Esophagus squamous epithelium (tissue), 5 donors: Measurements from ENCODE around the gene KRTAP10-10. TPM values are rescaled to one million over a fixed set of nuclear protein-coding genes. Genes with fewer than 3 reads are reported as not detected.

Experiments used
- DNase-seq: peaks from one replicate; lab custom pipeline; 2025; lab: John Stamatoyannopoulos, UW
- H3K27ac ChIP-seq, 4 donors: fragments of 200-600 bp; sonication (generic); one replicate each; pipeline ENCODE4 v1.5.1; 2016 to 2019; ENCODE audit warnings: mild to moderate bottlenecking in 1 of 4
- H3K27me3 ChIP-seq, 4 donors: fragments of 200-600 bp; sonication (generic); 1 replicate in 3 of 4; 2 replicates in 1 of 4; pipeline versions ENCODE4 v1.5.1 to v1.6.0; 2017 to 2021; ENCODE audit warnings: antibody characterized with exemption in 1 of 4
- H3K36me3 ChIP-seq, 3 donors: fragments of 200-600 bp; sonication (generic); one replicate each; pipeline ENCODE4 v1.5.1; 2016 to 2019
- H3K4me1 ChIP-seq, 3 donors: fragments of 200-600 bp; sonication (generic); one replicate each; pipeline ENCODE4 v1.5.1; 2017 to 2019
- H3K4me3 ChIP-seq, 4 donors: fragments of 200-600 bp; sonication (generic); 1 replicate in 3 of 4; 2 replicates in 1 of 4; pipeline ENCODE4 v1.5.1; 2016 to 2019; ENCODE audit warnings: mild to moderate bottlenecking in 2 of 4, moderate library complexity in 1 of 4
- H3K9me3 ChIP-seq, 3 donors: fragments of 200-600 bp; sonication (generic); one replicate each; pipeline ENCODE4 v1.5.1; 2016 to 2019
- CTCF ChIP-seq, 6 experiments: fragments of 450-650 bp in 4 of 6; fragments of 200-600 bp in 2 of 6; sonication (generic) in 2 of 6; IDR thresholded peaks; one replicate each; pipeline ENCODE4 v1.5.1; 2016 to 2019; ENCODE audit warnings: antibody characterized with exemption in 6 of 6, mild to moderate bottlenecking in 4 of 6, moderate library complexity in 4 of 6
- POLR2A ChIP-seq, 4 donors: fragments of 450-650 bp; IDR thresholded peaks; one replicate each; pipeline ENCODE4 v1.6.1; 2017; ENCODE audit warnings: antibody characterized with exemption in 4 of 4, mild to moderate bottlenecking in 4 of 4, moderate library complexity in 3 of 4
- WGBS, 2 donors: methylation state at CpG; one replicate each; pipeline ENCODE4 v1.1.5; 2018; 5-methylcytosine and 5-hydroxymethylcytosine counted together
- intact Hi-C: fragments of 100-400 bp; cut with DNase I; formaldehyde crosslinking; loops from one replicate; pipeline ENCODE4 v1.15.0; 2022
- total RNA-seq, 4 donors: library from RNA; depleted of rRNA; stranded (reverse); fragments of >200 nt; gene quantifications; one replicate each; pipeline ENCODE4 v1.1.0, GENCODE V29; 2016
- donor health status: DM: yes; HTN: yes; CAD: no.

Gene KRTAP10-10
- total RNA-seq, 4 donors from 2014 or later, result not detected

GRCh38 chr21:44647222-44647552 is 10.0 kb downstream of the KRTAP10-10 start:
- TF ChIP-seq POLR2A (IDR thresholded peaks at IDR 0.05) (no peak), CTCF (IDR thresholded peaks at IDR 0.05) (no peak)
- Histone ChIP-seq H3K27ac (no peak overlapping the region), H3K4me1 (no peaks in the 10 kb centered on the region), H3K4me3 (no peak overlapping the region), H3K36me3 (no peaks in the 10 kb centered on the region), H3K27me3 (peaks cover 0 to 35% (median 0%) of the 10 kb centered on the region in 4 donors), H3K9me3 (peaks cover 0 to 19% (median 8%) of the 10 kb centered on the region in 3 donors)
- WGBS, 2 donors, result 40 to 67% methylated on average over 5 to 8 of the region's 8 CpGs
- intact Hi-C loops, result no loop called here
- no peak for DNase-seq

DNA sequence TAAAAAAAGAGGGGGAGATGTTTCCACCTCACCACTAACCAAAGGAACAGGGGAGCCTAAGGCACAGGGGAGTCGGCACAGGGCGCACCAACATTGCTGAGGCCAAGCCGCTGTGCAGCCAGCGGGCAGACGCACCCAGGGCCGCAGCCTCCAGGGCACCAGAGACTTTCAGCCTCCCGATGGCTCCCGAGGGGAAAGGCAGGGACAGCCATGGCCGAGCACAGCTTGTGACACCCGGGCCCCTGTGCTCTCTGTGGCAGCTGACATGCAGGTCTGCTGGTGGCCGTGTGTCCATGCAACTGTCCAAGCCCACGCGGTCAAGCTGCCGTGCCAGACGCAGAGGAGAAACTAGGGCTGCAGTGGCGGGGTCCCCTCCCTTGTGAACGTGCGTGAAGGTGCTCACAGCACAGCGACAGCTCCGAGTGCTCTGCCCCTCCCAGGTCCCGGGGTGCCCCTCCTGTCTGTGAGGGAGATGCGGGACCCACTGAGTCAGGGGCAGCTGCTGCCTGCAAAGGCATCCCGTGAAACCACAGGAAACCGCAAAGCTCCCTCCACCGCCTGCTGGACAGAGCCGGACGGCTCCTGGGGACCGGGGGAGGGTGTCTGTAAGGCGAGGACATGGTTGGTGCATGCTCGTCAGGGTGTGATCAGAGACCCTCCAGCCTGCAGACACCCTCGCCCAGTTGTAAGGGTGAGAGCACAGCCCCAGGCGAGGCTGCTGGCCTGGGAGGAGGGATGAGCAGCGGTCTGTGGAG is 11.6 kb downstream of the KRTAP10-10 start:
- Histone ChIP-seq H3K27ac (no peak overlapping the region), H3K36me3 (no peaks in the 10 kb centered on the region), H3K9me3 (peaks cover 0 to 17% (median 8%) of the 10 kb centered on the region in 3 donors), H3K27me3 (peaks cover 0 to 39% (median 0%) of the 10 kb centered on the region in 4 donors), H3K4me3 (no peak overlapping the region), H3K4me1 (no peaks in the 10 kb centered on the region)
- TF ChIP-seq CTCF (IDR thresholded peaks at IDR 0.05) (no peak), POLR2A (IDR thresholded peaks at IDR 0.05) (no peak)
- DNase-seq, result no peak
- intact Hi-C loops, result no loop called here
- WGBS, 2 donors, result 79 to 88% methylated on average over 19 to 22 of the region's 33 CpGs

- WGBS, 2 donors, result 63 to 80% methylated on average over 3 to 8 of the region's 18 CpGs
- no peak overlapping the region for H3K27ac ChIP-seq
- H3K4me1 ChIP-seq, result no peaks in the 10 kb centered on the region
- no peaks in the 10 kb centered on the region for H3K36me3 ChIP-seq
- no peak overlapping the region for H3K4me3 ChIP-seq
- peaks cover 0 to 9% (median 8%) of the 10 kb centered on the region in 3 donors for H3K9me3 ChIP-seq
- H3K27me3 ChIP-seq, result peaks cover 0 to 46% (median 0%) of the 10 kb centered on the region in 4 donors
- DNase-seq, result no peak
- TF ChIP-seq CTCF (IDR thresholded peaks at IDR 0.05) (no peak), POLR2A (IDR thresholded peaks at IDR 0.05) (no peak)
- intact Hi-C loops, result no loop called here
Observed at GRCh38 chr21:44649521-44650100, 12.5 kb downstream of the KRTAP10-10 start.

DNA sequence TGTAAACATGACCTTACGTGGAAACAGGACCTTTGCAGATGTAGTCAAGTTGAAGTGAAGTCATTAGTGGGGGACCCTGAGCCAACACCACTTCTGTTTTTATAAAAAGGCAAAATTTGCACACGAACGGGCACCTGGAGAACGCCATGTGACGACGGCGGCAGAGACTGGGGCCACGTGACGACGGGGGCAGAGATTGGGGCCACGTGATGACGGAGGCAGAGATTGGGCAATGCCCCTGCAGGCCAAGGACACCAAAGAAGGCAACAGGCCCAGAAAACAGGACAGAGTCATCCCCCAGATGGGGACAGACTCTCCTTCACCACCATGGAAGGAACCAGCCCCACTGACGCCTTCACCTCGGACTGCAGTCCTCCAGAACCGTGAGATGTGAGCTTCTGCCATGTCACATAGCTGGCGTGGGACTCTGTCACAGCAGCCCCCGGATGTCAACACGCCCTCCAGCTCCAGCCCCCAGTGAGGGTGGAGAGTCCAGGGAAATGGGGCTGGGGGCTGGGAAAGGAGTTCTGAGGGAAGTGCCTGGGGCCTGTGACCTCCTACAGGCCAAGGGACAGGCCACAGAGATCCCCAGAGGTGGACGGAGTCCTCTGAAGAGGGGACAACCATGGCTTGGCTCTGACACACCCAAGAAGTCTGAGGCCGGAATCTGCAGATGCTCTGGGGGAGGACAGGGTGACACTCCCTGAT is 13.3 kb downstream of the KRTAP10-10 start:
- Histone ChIP-seq H3K4me1 (no peaks in the 10 kb centered on the region), H3K4me3 (no peak overlapping the region), H3K36me3 (no peaks in the 10 kb centered on the region), H3K27ac (no peak overlapping the region), H3K27me3 (peaks cover 0 to 49% (median 0%) of the 10 kb centered on the region in 4 donors), H3K9me3 (peaks cover 0 to 3% (median 1%) of the 10 kb centered on the region in 3 donors)
- TF ChIP-seq CTCF (IDR thresholded peaks at IDR 0.05), result no peak
- TF ChIP-seq POLR2A (IDR thresholded peaks at IDR 0.05), result no peak
- WGBS, 2 donors, result 80 to 89% methylated on average over 16 of the region's 20 CpGs
- no peak for DNase-seq
- intact Hi-C loops, result no loop called here
